HEK293 (cell line): ENCODE results near the gene SCAF4.

Experiments
- CTCF ChIA-PET: fragments of 350-600 bp; formaldehyde crosslinking; extraction: SDS; loops from one replicate; lab custom pipeline; 2021; ENCODE audit warnings: antibody characterized with exemption; lab: Yijun Ruan, JAX
- POLR2A ChIA-PET: fragments of 300-600 bp; formaldehyde crosslinking; extraction: SDS; loops from one replicate; lab custom pipeline; 2020; ENCODE audit warnings: antibody characterized with exemption, inconsistent platforms; lab: Yijun Ruan, JAX
- H3K27ac ChIP-seq: fragments of 200-500 bp; sonication (Bioruptor generic); 2 replicates; pipeline ENCODE4 v1.5.1; 2014; ENCODE audit warnings: low read depth, low read length, control low read depth, inconsistent platforms; ENCODE audit errors: extremely low read depth
- H3K36me3 ChIP-seq, 2 experiments: fragments of 200-500 bp in 1 of 2; sonication (Bioruptor generic) in 1 of 2; 1 replicate in 1 of 2; 2 replicates in 1 of 2; pipeline ENCODE4 v1.5.1; 2014 to 2017; ENCODE audit warnings: inconsistent platforms in 2 of 2, low read length in 2 of 2; ENCODE audit not compliant: control insufficient read depth in 2 of 2, insufficient read depth in 1 of 2
- H3K4me1 ChIP-seq: fragments of 200-500 bp; sonication (Bioruptor generic); 2 replicates; pipeline ENCODE4 v1.5.1; 2014; ENCODE audit warnings: mild to moderate bottlenecking, low read length, inconsistent platforms; ENCODE audit not compliant: control insufficient read depth, insufficient read depth
- H3K4me3 ChIP-seq: 2 replicates; pipeline ENCODE4 v1.5.1; 2011; ENCODE audit warnings: low read depth, mild to moderate bottlenecking, control low read depth, low read length, moderate library complexity
- H3K9me3 ChIP-seq: fragments of 200-500 bp; sonication (Bioruptor generic); 2 replicates; pipeline ENCODE4 v1.5.1; 2014; ENCODE audit warnings: low read depth, low read length, inconsistent platforms; ENCODE audit not compliant: control insufficient read depth, insufficient read depth
- BCL11A ChIP-seq: fragments of 450-650 bp; formaldehyde crosslinking; IDR thresholded peaks from 2 replicates; pipeline ENCODE4 v1.5.1; 2016; ENCODE audit warnings: low read depth, missing biosample characterization, missing genetic modification characterization
- GLI2 ChIP-seq: fragments of 450-650 bp; formaldehyde crosslinking; IDR thresholded peaks from 2 replicates; pipeline ENCODE4; 2017; ENCODE audit warnings: missing biosample characterization, missing genetic modification characterization, low read depth, borderline replicate concordance
- HOXD13 ChIP-seq: sonication (generic); formaldehyde crosslinking; IDR thresholded peaks from 2 replicates; pipeline ENCODE4 v1.8.0; 2022; ENCODE audit warnings: missing genetic modification reagents, borderline replicate concordance
- MYNN ChIP-seq: fragments of 450-650 bp; formaldehyde crosslinking; IDR thresholded peaks from 2 replicates; pipeline ENCODE4 v1.5.1; 2016; ENCODE audit warnings: missing biosample characterization, missing genetic modification characterization, borderline replicate concordance
- OVOL3 ChIP-seq: fragments of 450-650 bp; formaldehyde crosslinking; IDR thresholded peaks from 2 replicates; pipeline ENCODE4 v1.5.1; 2016; ENCODE audit warnings: missing biosample characterization, missing genetic modification characterization
- SETDB1 ChIP-seq: IDR thresholded peaks from one replicate; pipeline ENCODE4 v1.6.1; 2017; ENCODE audit warnings: mild to moderate bottlenecking, low read length, moderate library complexity, mixed read lengths; ENCODE audit not compliant: insufficient read length
- SP2 ChIP-seq: fragments of 450-650 bp; formaldehyde crosslinking; IDR thresholded peaks from 2 replicates; pipeline ENCODE4 v1.5.1; 2016; ENCODE audit warnings: missing biosample characterization, missing genetic modification characterization
- ZBTB11 ChIP-seq: fragments of 450-650 bp; formaldehyde crosslinking; conservative IDR thresholded peaks from 2 replicates; pipeline ENCODE4 v1.5.1; 2016; ENCODE audit warnings: low read depth, missing biosample characterization, missing genetic modification characterization
- ZNF133 ChIP-seq: fragments of 450-650 bp; formaldehyde crosslinking; IDR thresholded peaks from 2 replicates; pipeline ENCODE4 v1.5.1; 2016; ENCODE audit warnings: missing biosample characterization, missing genetic modification characterization
- ZNF214 ChIP-seq: fragments of 450-650 bp; formaldehyde crosslinking; IDR thresholded peaks from 2 replicates; pipeline ENCODE4 v1.5.1; 2017; ENCODE audit warnings: missing biosample characterization, mild to moderate bottlenecking, missing genetic modification characterization, borderline replicate concordance
- ZNF248 ChIP-seq: fragments of 450-650 bp; formaldehyde crosslinking; IDR thresholded peaks from 2 replicates; pipeline ENCODE4 v1.5.1; 2017; ENCODE audit warnings: missing biosample characterization, missing genetic modification characterization
- ZNF266 ChIP-seq: fragments of 450-650 bp; formaldehyde crosslinking; IDR thresholded peaks from 2 replicates; pipeline ENCODE4 v1.5.1; 2016; ENCODE audit warnings: missing biosample characterization, missing genetic modification characterization, low read depth
- ZNF433 ChIP-seq: fragments of 450-650 bp; formaldehyde crosslinking; IDR thresholded peaks from 2 replicates; pipeline ENCODE4 v1.5.1; 2016; ENCODE audit warnings: missing biosample characterization, missing genetic modification characterization, low read depth
- ZNF658 ChIP-seq: fragments of 450-650 bp; formaldehyde crosslinking; IDR thresholded peaks from 2 replicates; pipeline ENCODE4; 2016; ENCODE audit warnings: missing biosample characterization, missing genetic modification characterization
- ZNF664 ChIP-seq: fragments of 450-650 bp; formaldehyde crosslinking; IDR thresholded peaks from 2 replicates; pipeline ENCODE4 v1.5.1; 2016; ENCODE audit warnings: missing biosample characterization, missing genetic modification characterization
- ZNF701 ChIP-seq: fragments of 450-650 bp; formaldehyde crosslinking; IDR thresholded peaks from 2 replicates; pipeline ENCODE4 v1.5.1; 2016; ENCODE audit warnings: missing biosample characterization, missing genetic modification characterization
- ZNF747 ChIP-seq: fragments of 450-650 bp; formaldehyde crosslinking; IDR thresholded peaks from 2 replicates; pipeline ENCODE4 v1.5.1; 2016; ENCODE audit warnings: missing biosample characterization, missing genetic modification characterization
- ZNF777 ChIP-seq: fragments of 450-650 bp; formaldehyde crosslinking; IDR thresholded peaks from 2 replicates; pipeline ENCODE4 v1.5.1; 2017; ENCODE audit warnings: missing biosample characterization, missing genetic modification characterization, borderline replicate concordance
- TF ChIP-seq, protein P1 (sequence below): fragments of 450-650 bp; formaldehyde crosslinking; IDR thresholded peaks from 2 replicates; pipeline ENCODE4 v1.5.1; 2016; ENCODE audit warnings: missing biosample characterization, missing genetic modification characterization
- TF ChIP-seq, protein P2 (sequence below): fragments of 450-650 bp; formaldehyde crosslinking; IDR thresholded peaks from 2 replicates; pipeline ENCODE4 v1.5.1; 2017; ENCODE audit warnings: missing biosample characterization, missing genetic modification characterization
- TF ChIP-seq, protein P3 (sequence below): fragments of 450-650 bp; formaldehyde crosslinking; conservative IDR thresholded peaks from 2 replicates; pipeline ENCODE4 v1.5.1; 2016; ENCODE audit warnings: low read depth, missing biosample characterization, missing genetic modification characterization
- TF ChIP-seq, protein P4 (sequence below): fragments of 450-650 bp; formaldehyde crosslinking; IDR thresholded peaks from 2 replicates; pipeline ENCODE4 v1.5.1; 2017; ENCODE audit warnings: missing biosample characterization, missing genetic modification characterization

SCAF4 gene

GRCh38 chr21:31668651-31669491 lies 63.0 kb downstream of the SCAF4 start:
- H3K27ac ChIP-seq, result no peak overlapping the region
- ChIA-PET CTCF (interaction anchor here (0.8 to 1.2 kb wide), 2 partner anchors 9 to 12 kb away, joined by 3 to 5 read pairs; no protein-coding TSS in a partner anchor), POLR2A (interaction anchor here (0.6 kb wide), 2 partner anchors 8 to 110 kb away, joined by 3 to 4 read pairs; no protein-coding TSS in a partner anchor)
- H3K4me3 ChIP-seq, result no peak overlapping the region
- 0 out of 2 replicates have a peak, but pooled peaks cover 4% of the 10 kb centered on the region for H3K4me1 ChIP-seq
- H3K9me3 ChIP-seq, result no peaks in the 10 kb centered on the region
- H3K36me3 ChIP-seq, result peaks cover 41 to 65% of the 10 kb centered on the region in 2 experiments
- TF ChIP-seq, protein P1, sequence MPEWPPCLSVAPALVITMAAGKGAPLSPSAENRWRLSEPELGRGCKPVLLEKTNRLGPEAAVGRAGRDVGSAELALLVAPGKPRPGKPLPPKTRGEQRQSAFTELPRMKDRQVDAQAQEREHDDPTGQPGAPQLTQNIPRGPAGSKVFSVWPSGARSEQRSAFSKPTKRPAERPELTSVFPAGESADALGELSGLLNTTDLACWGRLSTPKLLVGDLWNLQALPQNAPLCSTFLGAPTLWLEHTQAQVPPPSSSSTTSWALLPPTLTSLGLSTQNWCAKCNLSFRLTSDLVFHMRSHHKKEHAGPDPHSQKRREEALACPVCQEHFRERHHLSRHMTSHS (tag by site-specific recombination), result no peak
- TF ChIP-seq ZNF664, result 0 out of 2 replicates have a peak, but pooled peaks have one; percentile 9
- TF ChIP-seq, protein P2, sequence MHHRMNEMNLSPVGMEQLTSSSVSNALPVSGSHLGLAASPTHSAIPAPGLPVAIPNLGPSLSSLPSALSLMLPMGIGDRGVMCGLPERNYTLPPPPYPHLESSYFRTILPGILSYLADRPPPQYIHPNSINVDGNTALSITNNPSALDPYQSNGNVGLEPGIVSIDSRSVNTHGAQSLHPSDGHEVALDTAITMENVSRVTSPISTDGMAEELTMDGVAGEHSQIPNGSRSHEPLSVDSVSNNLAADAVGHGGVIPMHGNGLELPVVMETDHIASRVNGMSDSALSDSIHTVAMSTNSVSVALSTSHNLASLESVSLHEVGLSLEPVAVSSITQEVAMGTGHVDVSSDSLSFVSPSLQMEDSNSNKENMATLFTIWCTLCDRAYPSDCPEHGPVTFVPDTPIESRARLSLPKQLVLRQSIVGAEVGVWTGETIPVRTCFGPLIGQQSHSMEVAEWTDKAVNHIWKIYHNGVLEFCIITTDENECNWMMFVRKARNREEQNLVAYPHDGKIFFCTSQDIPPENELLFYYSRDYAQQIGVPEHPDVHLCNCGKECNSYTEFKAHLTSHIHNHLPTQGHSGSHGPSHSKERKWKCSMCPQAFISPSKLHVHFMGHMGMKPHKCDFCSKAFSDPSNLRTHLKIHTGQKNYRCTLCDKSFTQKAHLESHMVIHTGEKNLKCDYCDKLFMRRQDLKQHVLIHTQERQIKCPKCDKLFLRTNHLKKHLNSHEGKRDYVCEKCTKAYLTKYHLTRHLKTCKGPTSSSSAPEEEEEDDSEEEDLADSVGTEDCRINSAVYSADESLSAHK, result peak; percentile 94
- TF ChIP-seq BCL11A (tag by site-specific recombination), result 0 out of 2 replicates have a peak, but pooled peaks have one; percentile 59
- TF ChIP-seq SETDB1, result no peak
- no peak for TF ChIP-seq SP2 (tag by site-specific recombination)
- TF ChIP-seq ZNF214 (tag by site-specific recombination), result no peak
- peak; percentile 75; the same call in 1 of the 2 replicates for TF ChIP-seq GLI2 (tag by site-specific recombination)
- no peak for TF ChIP-seq ZNF433
- TF ChIP-seq, protein P3, sequence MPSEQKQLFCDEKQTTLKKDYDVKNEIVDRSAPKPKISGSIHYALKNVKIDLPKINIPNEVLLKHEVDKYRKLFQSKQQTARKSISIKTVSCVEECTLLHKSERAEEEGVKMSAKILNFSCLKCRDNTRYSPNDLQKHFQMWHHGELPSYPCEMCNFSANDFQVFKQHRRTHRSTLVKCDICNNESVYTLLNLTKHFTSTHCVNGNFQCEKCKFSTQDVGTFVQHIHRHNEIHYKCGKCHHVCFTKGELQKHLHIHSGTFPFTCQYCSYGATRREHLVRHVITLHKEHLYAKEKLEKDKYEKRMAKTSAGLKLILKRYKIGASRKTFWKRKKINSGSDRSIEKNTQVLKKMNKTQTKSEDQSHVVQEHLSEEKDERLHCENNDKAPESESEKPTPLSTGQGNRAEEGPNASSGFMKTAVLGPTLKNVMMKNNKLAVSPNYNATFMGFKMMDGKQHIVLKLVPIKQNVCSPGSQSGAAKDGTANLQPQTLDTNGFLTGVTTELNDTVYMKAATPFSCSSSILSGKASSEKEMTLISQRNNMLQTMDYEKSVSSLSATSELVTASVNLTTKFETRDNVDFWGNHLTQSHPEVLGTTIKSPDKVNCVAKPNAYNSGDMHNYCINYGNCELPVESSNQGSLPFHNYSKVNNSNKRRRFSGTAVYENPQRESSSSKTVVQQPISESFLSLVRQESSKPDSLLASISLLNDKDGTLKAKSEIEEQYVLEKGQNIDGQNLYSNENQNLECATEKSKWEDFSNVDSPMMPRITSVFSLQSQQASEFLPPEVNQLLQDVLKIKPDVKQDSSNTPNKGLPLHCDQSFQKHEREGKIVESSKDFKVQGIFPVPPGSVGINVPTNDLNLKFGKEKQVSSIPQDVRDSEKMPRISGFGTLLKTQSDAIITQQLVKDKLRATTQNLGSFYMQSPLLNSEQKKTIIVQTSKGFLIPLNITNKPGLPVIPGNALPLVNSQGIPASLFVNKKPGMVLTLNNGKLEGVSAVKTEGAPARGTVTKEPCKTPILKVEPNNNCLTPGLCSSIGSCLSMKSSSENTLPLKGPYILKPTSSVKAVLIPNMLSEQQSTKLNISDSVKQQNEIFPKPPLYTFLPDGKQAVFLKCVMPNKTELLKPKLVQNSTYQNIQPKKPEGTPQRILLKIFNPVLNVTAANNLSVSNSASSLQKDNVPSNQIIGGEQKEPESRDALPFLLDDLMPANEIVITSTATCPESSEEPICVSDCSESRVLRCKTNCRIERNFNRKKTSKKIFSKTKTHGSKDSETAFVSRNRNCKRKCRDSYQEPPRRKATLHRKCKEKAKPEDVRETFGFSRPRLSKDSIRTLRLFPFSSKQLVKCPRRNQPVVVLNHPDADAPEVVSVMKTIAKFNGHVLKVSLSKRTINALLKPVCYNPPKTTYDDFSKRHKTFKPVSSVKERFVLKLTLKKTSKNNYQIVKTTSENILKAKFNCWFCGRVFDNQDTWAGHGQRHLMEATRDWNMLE (tag by site-specific recombination), result no peak
- peak; percentile 78 for TF ChIP-seq MYNN
- no peak for TF ChIP-seq ZNF777 (tag by site-specific recombination)
- 0 out of 2 replicates have a peak, but pooled peaks have one; percentile 21 for TF ChIP-seq OVOL3 (tag by site-specific recombination)
- TF ChIP-seq, protein P4, sequence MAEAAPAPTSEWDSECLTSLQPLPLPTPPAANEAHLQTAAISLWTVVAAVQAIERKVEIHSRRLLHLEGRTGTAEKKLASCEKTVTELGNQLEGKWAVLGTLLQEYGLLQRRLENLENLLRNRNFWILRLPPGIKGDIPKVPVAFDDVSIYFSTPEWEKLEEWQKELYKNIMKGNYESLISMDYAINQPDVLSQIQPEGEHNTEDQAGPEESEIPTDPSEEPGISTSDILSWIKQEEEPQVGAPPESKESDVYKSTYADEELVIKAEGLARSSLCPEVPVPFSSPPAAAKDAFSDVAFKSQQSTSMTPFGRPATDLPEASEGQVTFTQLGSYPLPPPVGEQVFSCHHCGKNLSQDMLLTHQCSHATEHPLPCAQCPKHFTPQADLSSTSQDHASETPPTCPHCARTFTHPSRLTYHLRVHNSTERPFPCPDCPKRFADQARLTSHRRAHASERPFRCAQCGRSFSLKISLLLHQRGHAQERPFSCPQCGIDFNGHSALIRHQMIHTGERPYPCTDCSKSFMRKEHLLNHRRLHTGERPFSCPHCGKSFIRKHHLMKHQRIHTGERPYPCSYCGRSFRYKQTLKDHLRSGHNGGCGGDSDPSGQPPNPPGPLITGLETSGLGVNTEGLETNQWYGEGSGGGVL (tag by site-specific recombination), result no peak
- TF ChIP-seq ZNF133 (tag by site-specific recombination), result no peak
- no peak for TF ChIP-seq ZNF248 (tag by site-specific recombination)
- TF ChIP-seq ZBTB11 (tag by site-specific recombination), result no peak
- no peak for TF ChIP-seq HOXD13 (CRISPR knock-in tag)
- TF ChIP-seq ZNF747 (tag by site-specific recombination), result no peak
- TF ChIP-seq ZNF658, result no peak
- TF ChIP-seq ZNF701 (tag by site-specific recombination), result no peak
- TF ChIP-seq ZNF266 (tag by site-specific recombination), result no peak
